ENCODE results near the gene FAAH. TPM values are rescaled to one million over a fixed set of nuclear protein-coding genes. Genes with fewer than 3 reads are reported as not detected.
A peak's percentile ranks its signal among the peaks of the same experiment; 100 is the strongest.

FAAH gene
- total RNA-seq, 1 donor from 2014 or later: 32.4 TPM

DNA sequence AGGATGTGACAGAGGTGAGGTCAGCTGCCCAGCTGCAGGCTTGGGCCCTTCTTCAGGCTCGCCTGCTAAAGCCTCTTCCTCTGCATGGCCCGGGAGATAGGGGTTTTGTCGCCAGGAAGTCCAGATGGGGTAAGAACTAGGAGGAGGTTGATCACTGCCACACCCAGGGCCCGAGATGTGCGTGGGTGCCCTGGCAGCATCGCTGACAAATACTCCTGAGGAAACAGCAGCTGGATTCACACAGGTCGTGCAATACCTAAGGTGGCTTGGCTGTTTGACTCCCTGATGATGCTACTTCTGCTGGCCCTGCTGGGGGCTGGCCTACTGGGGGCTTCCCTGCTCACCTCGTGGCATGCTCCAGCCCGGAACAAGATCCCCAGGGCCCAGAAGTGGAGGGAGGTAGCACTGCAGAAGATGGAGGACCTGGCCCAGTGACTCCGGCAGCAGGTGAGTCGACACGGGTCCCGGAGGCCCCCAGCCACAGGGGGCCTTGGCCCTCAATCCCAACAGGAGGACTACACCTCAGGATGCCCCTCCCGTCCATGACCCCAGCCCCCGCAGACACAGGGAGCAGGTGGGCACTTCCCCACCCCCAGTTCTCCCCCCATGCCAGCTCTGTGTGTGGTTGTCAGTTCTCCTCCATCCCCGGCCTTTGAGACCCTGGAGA lies 29.6 kb downstream of the FAAH start:
- no peak for DNase-seq
- peak in 1 of 2 donors; percentile 23 for ATAC-seq
- Histone ChIP-seq H3K27ac (no peak overlapping the region), H3K9me3 (no peaks in the 10 kb centered on the region), H3K4me1 (no peaks in the 10 kb centered on the region), H3K36me3 (no peaks in the 10 kb centered on the region), H3K27me3 (ENCODE audit: low read depth) (peaks cover 10% of the 10 kb centered on the region), H3K4me3 (no peak overlapping the region)
- intact Hi-C loops (cut with DNase I): no loop called here
- TF ChIP-seq, protein P1, sequence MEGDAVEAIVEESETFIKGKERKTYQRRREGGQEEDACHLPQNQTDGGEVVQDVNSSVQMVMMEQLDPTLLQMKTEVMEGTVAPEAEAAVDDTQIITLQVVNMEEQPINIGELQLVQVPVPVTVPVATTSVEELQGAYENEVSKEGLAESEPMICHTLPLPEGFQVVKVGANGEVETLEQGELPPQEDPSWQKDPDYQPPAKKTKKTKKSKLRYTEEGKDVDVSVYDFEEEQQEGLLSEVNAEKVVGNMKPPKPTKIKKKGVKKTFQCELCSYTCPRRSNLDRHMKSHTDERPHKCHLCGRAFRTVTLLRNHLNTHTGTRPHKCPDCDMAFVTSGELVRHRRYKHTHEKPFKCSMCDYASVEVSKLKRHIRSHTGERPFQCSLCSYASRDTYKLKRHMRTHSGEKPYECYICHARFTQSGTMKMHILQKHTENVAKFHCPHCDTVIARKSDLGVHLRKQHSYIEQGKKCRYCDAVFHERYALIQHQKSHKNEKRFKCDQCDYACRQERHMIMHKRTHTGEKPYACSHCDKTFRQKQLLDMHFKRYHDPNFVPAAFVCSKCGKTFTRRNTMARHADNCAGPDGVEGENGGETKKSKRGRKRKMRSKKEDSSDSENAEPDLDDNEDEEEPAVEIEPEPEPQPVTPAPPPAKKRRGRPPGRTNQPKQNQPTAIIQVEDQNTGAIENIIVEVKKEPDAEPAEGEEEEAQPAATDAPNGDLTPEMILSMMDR (IDR thresholded peaks at IDR 0.05): no peak

DNA sequence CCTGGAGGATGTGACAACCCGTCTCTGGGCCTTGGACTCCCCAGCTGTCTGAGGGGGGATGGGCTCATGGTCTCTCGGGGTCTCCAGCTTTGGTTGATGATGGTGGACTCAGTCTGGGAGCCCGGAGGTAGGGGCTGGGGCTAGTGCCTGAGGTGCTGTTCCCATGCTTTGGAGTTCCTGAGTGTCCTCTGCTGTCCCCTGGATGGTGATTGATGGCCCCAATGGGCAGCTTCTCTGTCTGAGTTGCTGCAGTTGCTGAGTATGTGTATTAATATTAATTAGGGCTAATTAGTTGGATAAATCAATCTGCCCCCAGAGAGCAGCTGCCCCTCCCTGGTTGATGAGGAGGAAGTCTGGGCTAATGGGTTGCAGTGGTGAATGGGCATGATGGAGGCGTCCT lies 30.6 kb downstream of the FAAH start:
- no peaks in the 10 kb centered on the region for H3K36me3 ChIP-seq
- no peaks in the 10 kb centered on the region for H3K9me3 ChIP-seq
- peaks cover 10% of the 10 kb centered on the region for H3K27me3 ChIP-seq (ENCODE audit: low read depth)
- TF ChIP-seq, protein P1 (IDR thresholded peaks at IDR 0.05): no peak
- no peak overlapping the region for H3K4me3 ChIP-seq
- H3K27ac ChIP-seq: no peak overlapping the region
- no peak for DNase-seq
- H3K4me1 ChIP-seq: no peaks in the 10 kb centered on the region
- intact Hi-C loops (cut with DNase I): no loop called here
- no peak for ATAC-seq

DNA sequence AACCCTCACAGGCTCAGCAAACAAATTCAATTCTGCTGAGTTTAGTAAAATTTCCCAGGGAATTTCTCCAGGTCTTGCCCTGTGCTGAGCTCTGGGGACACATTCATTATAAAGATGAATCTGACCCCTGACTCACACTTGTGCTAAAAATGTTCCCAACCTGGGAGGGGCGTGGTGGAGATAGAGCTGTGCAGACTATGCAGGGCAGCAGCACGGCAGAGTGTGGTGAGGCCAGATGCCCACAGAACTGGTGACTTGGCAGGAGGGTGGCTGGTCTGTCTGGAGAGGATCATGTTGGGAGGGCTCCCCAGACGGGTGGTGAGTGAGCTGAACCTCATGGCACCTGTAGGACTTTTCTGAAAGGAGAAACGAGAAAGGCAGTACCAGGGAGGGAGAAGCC lies 31.6 kb downstream of the FAAH start:
- Histone ChIP-seq H3K27ac (no peak overlapping the region), H3K36me3 (no peaks in the 10 kb centered on the region), H3K9me3 (no peaks in the 10 kb centered on the region), H3K4me3 (no peak overlapping the region), H3K4me1 (no peaks in the 10 kb centered on the region), H3K27me3 (ENCODE audit: low read depth) (peaks cover 10% of the 10 kb centered on the region)
- intact Hi-C loops (cut with DNase I): no loop called here
- no peak for ATAC-seq
- TF ChIP-seq, protein P1 (IDR thresholded peaks at IDR 0.05): no peak
- DNase-seq: no peak

DNA sequence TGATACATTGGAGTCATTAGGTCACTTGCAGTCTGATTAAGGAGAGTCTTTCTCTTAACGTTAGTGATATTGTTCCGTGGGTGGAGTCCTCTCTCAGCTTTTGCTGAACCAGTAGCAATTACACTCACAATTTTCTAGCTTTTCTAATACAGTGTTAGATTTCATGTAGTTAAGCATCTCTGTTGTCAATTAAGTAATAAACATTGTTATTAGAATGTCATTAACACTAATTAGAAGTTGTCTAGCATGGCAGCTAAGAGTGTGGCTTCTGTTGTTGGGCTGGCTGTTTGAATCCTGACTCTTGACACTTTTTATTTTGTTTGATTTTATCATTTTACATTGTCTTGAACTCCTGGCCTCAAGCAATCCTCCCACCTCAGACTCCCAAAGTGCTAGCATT lies 33.4 kb downstream of the FAAH start:
- TF ChIP-seq, protein P1 (IDR thresholded peaks at IDR 0.05): no peak
- no peak overlapping the region for H3K4me3 ChIP-seq

DNA sequence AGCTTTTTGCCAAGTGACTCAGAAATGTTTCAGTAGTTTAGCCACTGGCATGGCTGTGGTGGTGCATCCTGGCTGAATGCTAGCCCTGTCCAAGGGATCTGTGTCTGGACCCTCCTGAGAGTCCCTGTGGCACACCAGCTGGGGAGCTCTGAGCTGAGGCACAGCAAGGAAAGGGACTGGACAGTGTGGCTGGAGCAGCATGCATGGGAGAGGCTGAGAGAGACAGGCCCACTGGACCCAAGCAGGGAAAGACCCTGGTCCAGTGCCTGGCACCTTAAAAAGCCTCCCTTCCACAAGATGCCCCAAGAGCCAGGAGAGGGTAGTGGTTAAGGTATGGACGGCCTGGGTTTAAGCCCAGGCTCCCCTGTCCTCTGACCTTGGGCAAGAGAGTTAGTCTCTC lies 35.3 kb downstream of the FAAH start:
- Histone ChIP-seq H3K36me3 (no peaks in the 10 kb centered on the region), H3K9me3 (no peaks in the 10 kb centered on the region), H3K4me1 (no peaks in the 10 kb centered on the region), H3K27me3 (ENCODE audit: low read depth) (no peaks in the 10 kb centered on the region), H3K4me3 (no peak overlapping the region), H3K27ac (no peak overlapping the region)
- intact Hi-C loops (cut with DNase I): no loop called here
- no peak for ATAC-seq
- no peak for DNase-seq
- TF ChIP-seq, protein P1 (IDR thresholded peaks at IDR 0.05): no peak

More for the DNA sequence above, 33.4 kb downstream of the FAAH start:
- Histone ChIP-seq H3K27me3 (ENCODE audit: low read depth) (peaks cover 10% of the 10 kb centered on the region), H3K9me3 (no peaks in the 10 kb centered on the region), H3K27ac (no peak overlapping the region), H3K36me3 (no peaks in the 10 kb centered on the region), H3K4me1 (no peaks in the 10 kb centered on the region)
- intact Hi-C loops (cut with DNase I): no loop called here
- ATAC-seq (no peak), DNase-seq (no peak)

Data from lower lobe of right lung (tissue), 2 donors.